Testis (tissue), 5 donors: ENCODE measurements around the gene RUBCNL. TPM values are rescaled to one million over a fixed set of nuclear protein-coding genes. Genes with fewer than 3 reads are reported as not detected.
A peak's percentile ranks its signal among the peaks of the same experiment; 100 is the strongest.
"Not testable (repeated sequence)": the region's sequence is repeated elsewhere in the genome, so short reads cannot be mapped to it uniquely, and the experiment has no call there.

Experiments
- DNase-seq: peaks from one replicate; pipeline ENCODE4 v3.0.0-alpha.2; 2019
- H3K27ac ChIP-seq, 2 donors: fragments of 200-600 bp; sonication (generic); one replicate each; pipeline ENCODE4 v1.5.1; 2019
- H3K27me3 ChIP-seq: fragments of 200-600 bp; sonication (generic); one replicate; pipeline ENCODE4 v1.5.1; 2019
- H3K36me3 ChIP-seq: fragments of 200-600 bp; sonication (generic); one replicate; pipeline ENCODE4 v1.5.1; 2017; ENCODE audit warnings: low read depth; ENCODE audit errors: missing control alignments
- H3K4me1 ChIP-seq: fragments of 200-600 bp; sonication (generic); one replicate; pipeline ENCODE4 v1.5.1; 2019
- H3K4me3 ChIP-seq, 2 donors: fragments of 200-600 bp; sonication (generic); one replicate each; pipeline ENCODE4 v1.5.1; 2017 to 2019
- H3K9me3 ChIP-seq: fragments of 200-600 bp; sonication (generic); one replicate; pipeline ENCODE4 v1.5.1; 2017
- POLR2A ChIP-seq: fragments of 450-650 bp; IDR thresholded peaks from one replicate; pipeline ENCODE4 v1.6.1; 2017; ENCODE audit warnings: antibody characterized with exemption, mild to moderate bottlenecking, moderate library complexity
- WGBS, 2 donors: methylation state at CpG; one replicate each; pipeline ENCODE4 v1.1.5; 2018; 5-methylcytosine and 5-hydroxymethylcytosine counted together
- intact Hi-C: fragments of 100-400 bp; cut with DNase I; formaldehyde crosslinking; loops from one replicate; pipeline ENCODE4 v1.15.1; 2023; ENCODE audit warnings: low total_unique reads
- long read RNA-seq, 2 donors: transcript quantifications; one replicate each; lab custom pipeline, GENCODE V29; 2026
- polyA plus RNA-seq: library from polyadenylated mRNA; stranded (reverse); fragments of 350-450 nt; fragmentation: Illumina TruSeq; extraction: RNeasy Lipid Tissue Mini Kit (QIAGEN cat#74804); gene quantifications from one replicate; pipeline ENCODE4 v1.2.3, GENCODE V29; 2014; ENCODE audit warnings: low read depth, low replicate concordance; ENCODE audit not compliant: insufficient read depth
- total RNA-seq, 2 donors: library from RNA; depleted of rRNA; stranded (reverse); fragments of >200 nt; gene quantifications; one replicate each; pipeline ENCODE4 v1.2.3, GENCODE V29; 2016
- TF ChIP-seq, protein P1 (sequence below), 3 experiments: fragments of 450-650 bp in 2 of 3; fragments of 200-600 bp in 1 of 3; sonication (generic) in 1 of 3; IDR thresholded peaks; one replicate each; pipeline ENCODE4 v1.5.1; 2016 to 2019; ENCODE audit warnings: antibody characterized with exemption in 3 of 3, mild to moderate bottlenecking in 2 of 3, moderate library complexity in 1 of 3

RUBCNL gene
- total RNA-seq (10 to 100 TPM; 18.3 to 45.6 TPM), polyA plus RNA-seq (36.2 TPM)
- long read RNA-seq, donor 1, partial matches to known transcripts, result 0 of 2 reads
- long read RNA-seq, donor 1, other reads (novel, unspliced or antisense), result 0 of 2 reads
- long read RNA-seq, donor 2, result 0 reads

DNA sequence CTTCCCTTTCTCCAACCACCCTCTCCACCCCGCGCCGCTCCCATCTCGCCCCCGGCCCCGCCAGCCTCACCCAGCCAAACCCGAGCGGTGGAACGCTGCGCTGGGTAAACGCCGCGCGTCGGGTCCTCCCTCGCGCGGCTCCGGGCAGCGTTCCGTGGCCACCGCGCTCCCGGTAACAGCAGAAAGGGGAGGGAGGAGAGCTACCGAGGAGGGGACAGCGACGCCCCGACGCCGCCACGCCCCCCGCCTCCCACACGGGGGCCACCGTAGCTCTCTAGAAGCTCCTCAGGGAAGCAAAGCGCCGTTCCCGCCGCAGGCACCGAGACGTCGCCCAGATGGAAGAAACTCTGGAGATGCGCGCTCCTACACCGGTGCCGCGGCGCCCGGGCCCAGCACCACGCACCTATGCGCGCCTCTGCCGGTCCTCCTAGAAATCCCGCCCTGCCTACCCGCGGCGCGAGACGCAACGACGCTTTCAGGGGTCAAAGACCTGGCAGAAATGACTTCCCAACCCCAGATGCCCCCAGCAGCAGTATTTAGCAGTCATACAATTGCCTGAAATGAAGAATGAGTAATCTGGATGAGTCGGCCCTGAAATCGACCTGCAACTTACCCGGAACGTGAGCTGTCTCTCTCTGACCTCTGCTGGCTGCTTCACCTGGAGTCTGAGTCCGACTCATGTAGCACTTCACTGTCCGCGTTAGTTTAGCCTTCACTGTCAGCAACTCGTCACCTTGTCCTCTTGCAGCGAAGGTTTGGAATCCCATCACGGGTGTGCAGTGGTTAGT, at the start of gene RUBCNL:
Gene RUBCNL, minus strand, starts transcription at position 189 of the 788 bp plus-strand sequence. CDS start 14,777 bp downstream, outside the sequence.
- TF ChIP-seq, protein P1, sequence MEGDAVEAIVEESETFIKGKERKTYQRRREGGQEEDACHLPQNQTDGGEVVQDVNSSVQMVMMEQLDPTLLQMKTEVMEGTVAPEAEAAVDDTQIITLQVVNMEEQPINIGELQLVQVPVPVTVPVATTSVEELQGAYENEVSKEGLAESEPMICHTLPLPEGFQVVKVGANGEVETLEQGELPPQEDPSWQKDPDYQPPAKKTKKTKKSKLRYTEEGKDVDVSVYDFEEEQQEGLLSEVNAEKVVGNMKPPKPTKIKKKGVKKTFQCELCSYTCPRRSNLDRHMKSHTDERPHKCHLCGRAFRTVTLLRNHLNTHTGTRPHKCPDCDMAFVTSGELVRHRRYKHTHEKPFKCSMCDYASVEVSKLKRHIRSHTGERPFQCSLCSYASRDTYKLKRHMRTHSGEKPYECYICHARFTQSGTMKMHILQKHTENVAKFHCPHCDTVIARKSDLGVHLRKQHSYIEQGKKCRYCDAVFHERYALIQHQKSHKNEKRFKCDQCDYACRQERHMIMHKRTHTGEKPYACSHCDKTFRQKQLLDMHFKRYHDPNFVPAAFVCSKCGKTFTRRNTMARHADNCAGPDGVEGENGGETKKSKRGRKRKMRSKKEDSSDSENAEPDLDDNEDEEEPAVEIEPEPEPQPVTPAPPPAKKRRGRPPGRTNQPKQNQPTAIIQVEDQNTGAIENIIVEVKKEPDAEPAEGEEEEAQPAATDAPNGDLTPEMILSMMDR (IDR thresholded peaks at IDR 0.05), result no peak
- no peak for TF ChIP-seq POLR2A
- Histone ChIP-seq H3K27me3 (no peaks in the 10 kb centered on the region), H3K36me3 (no peaks in the 10 kb centered on the region), H3K4me3 (peak within 1 kb of the TSS; percentile 55 to 70), H3K4me1 (no peaks in the 10 kb centered on the region), H3K9me3 (no peaks in the 10 kb centered on the region), H3K27ac (peak within 1 kb of the TSS; percentile 48)
- intact Hi-C loops, result no loop called here
- WGBS, 2 donors, result 2 to 4% methylated on average over 21 to 53 of the region's 70 CpGs
- peak; percentile 53 for DNase-seq

GRCh38 chr13:46429558-46429957, 42.5 kb upstream of the RUBCNL start:
- intact Hi-C loops, H3K4me3 ChIP-seq, H3K9me3 ChIP-seq, H3K27me3 ChIP-seq, DNase-seq, H3K27ac ChIP-seq, H3K36me3 ChIP-seq, H3K4me1 ChIP-seq: not testable (repeated sequence)
- 93 to 100% methylated on average over 2 of the region's 2 CpGs for WGBS, 2 donors

- Histone ChIP-seq H3K36me3 (no peaks in the 10 kb centered on the region), H3K27ac (no peak overlapping the region)
Observed at GRCh38 chr13:46405457-46405856, 18.4 kb upstream of the RUBCNL start.

DNA sequence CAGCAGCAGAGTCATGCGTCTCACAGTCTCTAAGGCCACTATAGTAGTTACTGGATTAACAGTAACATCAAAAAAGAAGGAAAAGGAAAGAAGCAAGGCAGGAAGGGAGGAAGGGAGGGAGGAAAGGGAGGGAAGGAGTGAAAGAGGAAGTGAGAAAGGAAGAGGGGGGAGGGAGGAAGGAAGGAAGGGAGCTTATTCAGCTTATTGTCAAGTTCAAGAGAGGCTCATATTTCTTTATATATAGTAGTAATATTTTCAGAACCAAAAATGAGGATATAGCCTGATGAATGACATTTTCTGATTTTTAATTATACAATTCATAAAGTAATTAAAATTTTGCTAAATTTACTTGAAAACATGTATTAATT, 17.7 kb upstream of the RUBCNL start:
- no peak overlapping the region for H3K4me3 ChIP-seq
- TF ChIP-seq, protein P1 (IDR thresholded peaks at IDR 0.05), result no peak
- TF ChIP-seq POLR2A, result no peak
- no peak for DNase-seq
- H3K27me3 ChIP-seq, result no peaks in the 10 kb centered on the region
- WGBS, 2 donors, result 84 to 100% methylated on average over 1 of the region's 1 CpG
- intact Hi-C loops, result no loop called here
- H3K27ac ChIP-seq, result no peak overlapping the region
- no peaks in the 10 kb centered on the region for H3K4me1 ChIP-seq
- H3K36me3 ChIP-seq, result no peaks in the 10 kb centered on the region
- no peaks in the 10 kb centered on the region for H3K9me3 ChIP-seq

More at GRCh38 chr13:46405457-46405856, 18.4 kb upstream of the RUBCNL start:
- intact Hi-C loops, result no loop called here
- no peaks in the 10 kb centered on the region for H3K9me3 ChIP-seq
- no peak for TF ChIP-seq POLR2A
- TF ChIP-seq, protein P1 (IDR thresholded peaks at IDR 0.05), result no peak
- no peaks in the 10 kb centered on the region for H3K27me3 ChIP-seq
- H3K4me3 ChIP-seq, result no peak overlapping the region
- DNase-seq, result no peak
- no peaks in the 10 kb centered on the region for H3K4me1 ChIP-seq

GRCh38 chr13:46403851-46404732, 17.0 kb upstream of the RUBCNL start:
- H3K27me3 ChIP-seq, result no peaks in the 10 kb centered on the region
- intact Hi-C loops, result no loop called here
- H3K27ac ChIP-seq, result no peak overlapping the region
- no peak overlapping the region for H3K4me3 ChIP-seq
- H3K36me3 ChIP-seq, result no peaks in the 10 kb centered on the region
- TF ChIP-seq, protein P1 (IDR thresholded peaks at IDR 0.05), result no peak
- TF ChIP-seq POLR2A, result no peak
- no peaks in the 10 kb centered on the region for H3K4me1 ChIP-seq
- DNase-seq, result no peak
- 79 to 85% methylated on average over 8 of the region's 8 CpGs for WGBS, 2 donors
- H3K9me3 ChIP-seq, result no peaks in the 10 kb centered on the region
